Measurements from ENCODE around the gene DISP3. TPM values are rescaled to one million over a fixed set of nuclear protein-coding genes. Genes with fewer than 3 reads are reported as not detected.

Gene DISP3
- total and polyA plus RNA-seq, 9 of the 15 experiments (the other 6 are each of a cell fraction or from before 2014, with no cell fraction given), result 0.03 to 0.19 (median 0.15) TPM; not detected in 5

DNA sequence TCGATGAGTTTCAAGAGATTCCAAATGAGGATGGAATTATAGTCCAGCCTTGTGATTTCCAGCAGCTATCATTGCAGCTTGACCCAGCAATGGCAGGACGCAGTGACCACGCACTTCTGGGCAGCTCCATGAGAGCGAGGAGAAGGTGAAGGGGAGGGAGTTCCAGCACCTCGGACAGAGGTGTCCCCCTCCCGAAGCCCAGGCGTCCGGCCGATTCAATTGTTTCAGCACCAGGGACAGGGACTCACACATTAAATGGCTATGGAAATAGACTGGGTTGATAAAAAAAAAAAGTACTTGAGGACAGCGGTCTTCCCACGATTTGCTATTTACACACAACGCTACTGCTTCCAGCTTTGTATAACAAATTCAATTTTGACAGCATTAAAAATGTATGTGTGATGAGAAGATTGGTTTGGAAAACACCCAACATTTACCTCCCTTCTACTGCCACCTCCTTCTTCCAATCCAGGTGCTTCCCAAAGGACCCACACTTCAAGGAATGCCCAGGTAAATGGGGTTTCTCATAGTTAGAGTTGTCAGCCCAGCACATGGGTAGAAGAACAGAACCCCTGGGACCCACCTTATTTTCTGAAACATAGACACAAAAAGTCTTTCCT, 71.8 kb downstream of the DISP3 start (continued):
- TF ChIP-seq, protein P1, sequence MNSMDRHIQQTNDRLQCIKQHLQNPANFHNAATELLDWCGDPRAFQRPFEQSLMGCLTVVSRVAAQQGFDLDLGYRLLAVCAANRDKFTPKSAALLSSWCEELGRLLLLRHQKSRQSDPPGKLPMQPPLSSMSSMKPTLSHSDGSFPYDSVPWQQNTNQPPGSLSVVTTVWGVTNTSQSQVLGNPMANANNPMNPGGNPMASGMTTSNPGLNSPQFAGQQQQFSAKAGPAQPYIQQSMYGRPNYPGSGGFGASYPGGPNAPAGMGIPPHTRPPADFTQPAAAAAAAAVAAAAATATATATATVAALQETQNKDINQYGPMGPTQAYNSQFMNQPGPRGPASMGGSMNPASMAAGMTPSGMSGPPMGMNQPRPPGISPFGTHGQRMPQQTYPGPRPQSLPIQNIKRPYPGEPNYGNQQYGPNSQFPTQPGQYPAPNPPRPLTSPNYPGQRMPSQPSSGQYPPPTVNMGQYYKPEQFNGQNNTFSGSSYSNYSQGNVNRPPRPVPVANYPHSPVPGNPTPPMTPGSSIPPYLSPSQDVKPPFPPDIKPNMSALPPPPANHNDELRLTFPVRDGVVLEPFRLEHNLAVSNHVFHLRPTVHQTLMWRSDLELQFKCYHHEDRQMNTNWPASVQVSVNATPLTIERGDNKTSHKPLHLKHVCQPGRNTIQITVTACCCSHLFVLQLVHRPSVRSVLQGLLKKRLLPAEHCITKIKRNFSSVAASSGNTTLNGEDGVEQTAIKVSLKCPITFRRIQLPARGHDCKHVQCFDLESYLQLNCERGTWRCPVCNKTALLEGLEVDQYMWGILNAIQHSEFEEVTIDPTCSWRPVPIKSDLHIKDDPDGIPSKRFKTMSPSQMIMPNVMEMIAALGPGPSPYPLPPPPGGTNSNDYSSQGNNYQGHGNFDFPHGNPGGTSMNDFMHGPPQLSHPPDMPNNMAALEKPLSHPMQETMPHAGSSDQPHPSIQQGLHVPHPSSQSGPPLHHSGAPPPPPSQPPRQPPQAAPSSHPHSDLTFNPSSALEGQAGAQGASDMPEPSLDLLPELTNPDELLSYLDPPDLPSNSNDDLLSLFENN (IDR thresholded peaks at IDR 0.05; ENCODE audit: low read depth in 2 of 2, low read length in 2 of 2), result no peak
- TF ChIP-seq EZH2 (IDR thresholded peaks at IDR 0.05; ENCODE audit: borderline replicate concordance, low read depth, low read length) (no peak), GTF2A2 (tag; IDR thresholded peaks at IDR 0.05) (no peak), ZNF197 (CRISPR knock-in tag; IDR thresholded peaks at IDR 0.05; ENCODE audit: low read depth) (peak; percentile 96), GTF2E2 (tag; IDR thresholded peaks at IDR 0.05) (no peak), ZNF12 (CRISPR knock-in tag; IDR thresholded peaks at IDR 0.05) (peak; percentile 89), TBP (optimal IDR thresholded peaks at IDR 0.05; ENCODE audit: low read depth, low read length) (no peak), ETV6 (IDR thresholded peaks at IDR 0.05; ENCODE audit: borderline replicate concordance in 1 of 2, low read depth in 2 of 2, low read length in 1 of 2) (0 out of 4 replicates have a peak, but pooled peaks of 1 of the 2 experiments have one; percentile 36), ETV6 (CRISPR knock-in tag; IDR thresholded peaks at IDR 0.05; ENCODE audit: borderline replicate concordance) (peak; percentile 92; the same call in 1 of the 2 replicates), TAF1 (IDR thresholded peaks at IDR 0.05; ENCODE audit: control insufficient read depth, extremely low read depth, insufficient read depth, low read length, severe bottlenecking) (no peak), MTA2 (IDR thresholded peaks at IDR 0.05; ENCODE audit: low read depth) (no peak), ZBTB8A (IDR thresholded peaks at IDR 0.05; ENCODE audit: partially characterized antibody) (no peak), CEBPB (tag; IDR thresholded peaks at IDR 0.05) (no peak), NFIC (IDR thresholded peaks at IDR 0.05) (no peak), ZC3H8 (IDR thresholded peaks at IDR 0.05) (no peak), HMGN3 (IDR thresholded peaks at IDR 0.05; ENCODE audit: borderline replicate concordance, extremely low read depth, insufficient read length, low read depth, low read length) (no peak), RBBP5 (IDR thresholded peaks at IDR 0.05; ENCODE audit: borderline replicate concordance, insufficient read depth, low read length, poor library complexity, severe bottlenecking) (no peak)
- TF ChIP-seq, protein P2, sequence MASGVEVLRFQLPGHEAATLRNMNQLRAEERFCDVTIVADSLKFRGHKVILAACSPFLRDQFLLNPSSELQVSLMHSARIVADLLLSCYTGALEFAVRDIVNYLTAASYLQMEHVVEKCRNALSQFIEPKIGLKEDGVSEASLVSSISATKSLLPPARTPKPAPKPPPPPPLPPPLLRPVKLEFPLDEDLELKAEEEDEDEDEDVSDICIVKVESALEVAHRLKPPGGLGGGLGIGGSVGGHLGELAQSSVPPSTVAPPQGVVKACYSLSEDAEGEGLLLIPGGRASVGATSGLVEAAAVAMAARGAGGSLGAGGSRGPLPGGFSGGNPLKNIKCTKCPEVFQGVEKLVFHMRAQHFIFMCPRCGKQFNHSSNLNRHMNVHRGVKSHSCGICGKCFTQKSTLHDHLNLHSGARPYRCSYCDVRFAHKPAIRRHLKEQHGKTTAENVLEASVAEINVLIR (CRISPR knock-in tag; IDR thresholded peaks at IDR 0.05), result no peak
- TF ChIP-seq, protein P3, sequence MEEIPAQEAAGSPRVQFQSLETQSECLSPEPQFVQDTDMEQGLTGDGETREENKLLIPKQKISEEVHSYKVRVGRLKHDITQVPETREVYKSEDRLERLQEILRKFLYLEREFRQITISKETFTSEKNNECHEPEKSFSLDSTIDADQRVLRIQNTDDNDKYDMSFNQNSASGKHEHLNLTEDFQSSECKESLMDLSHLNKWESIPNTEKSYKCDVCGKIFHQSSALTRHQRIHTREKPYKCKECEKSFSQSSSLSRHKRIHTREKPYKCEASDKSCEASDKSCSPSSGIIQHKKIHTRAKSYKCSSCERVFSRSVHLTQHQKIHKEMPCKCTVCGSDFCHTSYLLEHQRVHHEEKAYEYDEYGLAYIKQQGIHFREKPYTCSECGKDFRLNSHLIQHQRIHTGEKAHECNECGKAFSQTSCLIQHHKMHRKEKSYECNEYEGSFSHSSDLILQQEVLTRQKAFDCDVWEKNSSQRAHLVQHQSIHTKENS (CRISPR knock-in tag; IDR thresholded peaks at IDR 0.05), result no peak
- TF ChIP-seq, protein P4, sequence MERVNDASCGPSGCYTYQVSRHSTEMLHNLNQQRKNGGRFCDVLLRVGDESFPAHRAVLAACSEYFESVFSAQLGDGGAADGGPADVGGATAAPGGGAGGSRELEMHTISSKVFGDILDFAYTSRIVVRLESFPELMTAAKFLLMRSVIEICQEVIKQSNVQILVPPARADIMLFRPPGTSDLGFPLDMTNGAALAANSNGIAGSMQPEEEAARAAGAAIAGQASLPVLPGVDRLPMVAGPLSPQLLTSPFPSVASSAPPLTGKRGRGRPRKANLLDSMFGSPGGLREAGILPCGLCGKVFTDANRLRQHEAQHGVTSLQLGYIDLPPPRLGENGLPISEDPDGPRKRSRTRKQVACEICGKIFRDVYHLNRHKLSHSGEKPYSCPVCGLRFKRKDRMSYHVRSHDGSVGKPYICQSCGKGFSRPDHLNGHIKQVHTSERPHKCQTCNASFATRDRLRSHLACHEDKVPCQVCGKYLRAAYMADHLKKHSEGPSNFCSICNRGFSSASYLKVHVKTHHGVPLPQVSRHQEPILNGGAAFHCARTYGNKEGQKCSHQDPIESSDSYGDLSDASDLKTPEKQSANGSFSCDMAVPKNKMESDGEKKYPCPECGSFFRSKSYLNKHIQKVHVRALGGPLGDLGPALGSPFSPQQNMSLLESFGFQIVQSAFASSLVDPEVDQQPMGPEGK (CRISPR knock-in tag; IDR thresholded peaks at IDR 0.05; ENCODE audit: borderline replicate concordance), result no peak
